K562 (cell line): ENCODE results near the gene ACO2. TPM values are rescaled to one million over a fixed set of nuclear protein-coding genes. Genes with fewer than 3 reads are reported as not detected.

ENCODE experiments used
- ATF1 ChIP-seq, 2 experiments: fragments of 450-650 bp in 1 of 2; IDR thresholded peaks; 2 replicates each; pipeline ENCODE4 v1.6.1; 2016; ENCODE audit warnings: missing compliant biosample characterization in 1 of 2, missing genetic modification characterization in 1 of 2
- BHLHE40 ChIP-seq: IDR thresholded peaks from 2 replicates; pipeline ENCODE4 v1.6.1; 2011; ENCODE audit warnings: low read length, improper control_type of control experiment
- CHD1 ChIP-seq: fragments of 200-600 bp; sonication (generic); IDR thresholded peaks from one replicate; pipeline ENCODE4 v1.6.1; 2012; ENCODE audit warnings: mild to moderate bottlenecking, moderate library complexity, low read length, inconsistent platforms
- CSDE1 ChIP-seq, 2 experiments: fragments of 450-650 bp; IDR thresholded peaks; 2 replicates each; pipeline ENCODE4 v1.6.1; 2016; ENCODE audit warnings: mild to moderate bottlenecking in 1 of 2
- CTCFL ChIP-seq: IDR thresholded peaks from 2 replicates; pipeline ENCODE4 v1.6.1; 2011; ENCODE audit warnings: borderline replicate concordance, low read depth, mild to moderate bottlenecking, moderate library complexity, low read length; ENCODE audit not compliant: insufficient read depth, poor library complexity, severe bottlenecking
- E2F6 ChIP-seq, 2 experiments: IDR thresholded peaks; 2 replicates each; pipeline ENCODE4 v1.6.1; 2011; ENCODE audit warnings: borderline replicate concordance in 1 of 2, control low read depth in 1 of 2, low read depth in 1 of 2, low read length in 1 of 2, mild to moderate bottlenecking in 1 of 2, mixed read lengths in 1 of 2, moderate library complexity in 1 of 2; ENCODE audit not compliant: insufficient read depth in 1 of 2, insufficient read length in 1 of 2, poor library complexity in 1 of 2, severe bottlenecking in 1 of 2; ENCODE audit errors: extremely low read depth in 1 of 2
- ETV5 ChIP-seq: sonication (generic); formaldehyde crosslinking; IDR thresholded peaks from 2 replicates; pipeline ENCODE4 v1.4.0; 2020; ENCODE audit warnings: low read depth, mild to moderate bottlenecking, missing genetic modification reagents
- HDGF ChIP-seq: fragments of 450-650 bp; IDR thresholded peaks from 2 replicates; pipeline ENCODE4 v1.6.1; 2016
- NFYB ChIP-seq: IDR thresholded peaks from 2 replicates; pipeline ENCODE4 v1.6.1; 2011; ENCODE audit warnings: mild to moderate bottlenecking, moderate library complexity; ENCODE audit not compliant: insufficient read length; ENCODE audit errors: extremely low read depth
- TEAD1 ChIP-seq, 2 experiments: fragments of 450-650 bp in 1 of 2; sonication (generic) in 1 of 2; formaldehyde crosslinking; IDR thresholded peaks; 2 replicates each; pipeline versions ENCODE4 v1.4.0 to v1.8.0; 2020 to 2022; ENCODE audit warnings: mild to moderate bottlenecking in 2 of 2, missing genetic modification reagents in 1 of 2
- ZBTB40 ChIP-seq, 2 experiments: fragments of 450-650 bp in 1 of 2; sonication (generic) in 1 of 2; formaldehyde crosslinking in 1 of 2; IDR thresholded peaks; 2 replicates each; pipeline versions ENCODE4 v1.7.1 to v1.9.0; 2016 to 2022; ENCODE audit warnings: inconsistent platforms in 1 of 2, mild to moderate bottlenecking in 1 of 2, missing genetic modification reagents in 1 of 2
- polyA plus RNA-seq, 8 experiments: library from polyadenylated mRNA; depleted of rRNA in 4 of 8; stranded (reverse) in 5 of 8; unstranded in 3 of 8; fragments of >200 nt; fragmentation: Nextera tagmentation in 2 of 8; fragmentation: Illumina TruSeq in 1 of 8; extraction: Ambion mirVana in 2 of 8; extraction: Trizol in 1 of 8; gene quantifications; 2 replicates each; pipeline versions ENCODE4 v1.2.1 to v1.2.3, GENCODE V29; 2011 to 2014; ENCODE audit warnings: inconsistent platforms in 1 of 8, missing spikeins in 1 of 8
- total RNA-seq, 7 experiments: library from RNA; depleted of rRNA in 6 of 7; stranded (reverse); fragments of >200 nt in 6 of 7; fragmentation: Illumina TruSeq in 2 of 7; extraction: Trizol in 2 of 7; gene quantifications; 2 replicates each; pipeline versions ENCODE4 v1.2.1 to v1.2.3, GENCODE V29; 2011 to 2021; ENCODE audit warnings: low replicate concordance in 1 of 7

The ACO2 gene
- total and polyA plus RNA-seq, 9 of the 15 experiments (the other 6 are each of a cell fraction or from before 2014, with no cell fraction given), result 16.2 to 119 (median 43.2) TPM

- TF ChIP-seq ZBTB40 (IDR thresholded peaks at IDR 0.05) (no peak), ZBTB40 (CRISPR knock-in tag; IDR thresholded peaks at IDR 0.05) (no peak), NFYB (peak; percentile 65), CTCFL (peak; percentile 17), CHD1 (peak; percentile 49), HDGF (no peak), E2F6 (IDR thresholded peaks at IDR 0.05; ENCODE audit: borderline replicate concordance in 1 of 2, extremely low read depth in 1 of 2, insufficient read depth in 1 of 2, insufficient read length in 1 of 2, low read depth in 1 of 2, low read length in 1 of 2, poor library complexity in 1 of 2, severe bottlenecking in 1 of 2) (peak; percentile 30 to 43), BHLHE40 (peak; percentile 80), TEAD1 (CRISPR knock-in tag; IDR thresholded peaks at IDR 0.05) (0 out of 4 replicates have a peak, but pooled peaks of 1 of the 2 experiments have one; percentile 20), CSDE1 (IDR thresholded peaks at IDR 0.05) (peak in 1 of 2 experiments; percentile 49; a peak in 1 of 4 replicates), ETV5 (CRISPR knock-in tag) (no peak), ATF1 (CRISPR knock-in tag; IDR thresholded peaks at IDR 0.05) (no peak), ATF1 (tag; IDR thresholded peaks at IDR 0.05) (peak; percentile 60)
Measured at GRCh38 chr22:41543854-41544670, 75.1 kb downstream of the ACO2 start, which contains the start of gene POLR3H (continued).
